ENCODE results near the gene MAML3.

MAML3 gene

GRCh38 chr4:140089216-140089615 lies 64.8 kb downstream of the MAML3 start:
- TF ChIP-seq PAX5 (IDR thresholded peaks at IDR 0.05; ENCODE audit: insufficient read depth, low read length, severe bottlenecking) (no peak), POU2F2 (IDR thresholded peaks at IDR 0.05; ENCODE audit: low read depth, low read length) (no peak), POLR2A (IDR thresholded peaks at IDR 0.05; ENCODE audit: low read depth, low read length) (no peak), POLR2AphosphoS5 (IDR thresholded peaks at IDR 0.05; ENCODE audit: low read depth, low read length) (no peak), TAF1 (IDR thresholded peaks at IDR 0.05; ENCODE audit: low read depth, low read length) (no peak), SPI1 (IDR thresholded peaks at IDR 0.05; ENCODE audit: low read depth, low read length) (no peak)
- FAIRE-seq (no peak), DNase-seq (ENCODE audit: insufficient read length, low spot score) (no peak)

GRCh38 chr4:140088323-140088967 lies 65.5 kb downstream of the MAML3 start:
- TF ChIP-seq PAX5 (IDR thresholded peaks at IDR 0.05; ENCODE audit: insufficient read depth, low read length, severe bottlenecking): no peak
- TF ChIP-seq POLR2A (IDR thresholded peaks at IDR 0.05; ENCODE audit: low read depth, low read length): no peak
- TF ChIP-seq TAF1 (IDR thresholded peaks at IDR 0.05; ENCODE audit: low read depth, low read length): no peak
- no peak for TF ChIP-seq SPI1 (IDR thresholded peaks at IDR 0.05; ENCODE audit: low read depth, low read length)
- TF ChIP-seq POLR2AphosphoS5 (IDR thresholded peaks at IDR 0.05; ENCODE audit: low read depth, low read length): no peak
- no peak for TF ChIP-seq POU2F2 (IDR thresholded peaks at IDR 0.05; ENCODE audit: low read depth, low read length)
- DNase-seq (ENCODE audit: insufficient read length, low spot score) (no peak), FAIRE-seq (no peak)

GRCh38 chr4:140085881-140086280 lies 68.1 kb downstream of the MAML3 start:
- FAIRE-seq: no peak
- TF ChIP-seq POLR2A (IDR thresholded peaks at IDR 0.05; ENCODE audit: low read depth, low read length) (no peak), PAX5 (IDR thresholded peaks at IDR 0.05; ENCODE audit: insufficient read depth, low read length, severe bottlenecking) (no peak), SPI1 (IDR thresholded peaks at IDR 0.05; ENCODE audit: low read depth, low read length) (no peak), POU2F2 (IDR thresholded peaks at IDR 0.05; ENCODE audit: low read depth, low read length) (no peak), TAF1 (IDR thresholded peaks at IDR 0.05; ENCODE audit: low read depth, low read length) (no peak), POLR2AphosphoS5 (IDR thresholded peaks at IDR 0.05; ENCODE audit: low read depth, low read length) (no peak)
- no peak for DNase-seq (ENCODE audit: insufficient read length, low spot score)

- no peak for TF ChIP-seq PAX5 (IDR thresholded peaks at IDR 0.05; ENCODE audit: insufficient read depth, low read length, severe bottlenecking)
- no peak for TF ChIP-seq TAF1 (IDR thresholded peaks at IDR 0.05; ENCODE audit: low read depth, low read length)
- TF ChIP-seq POU2F2 (IDR thresholded peaks at IDR 0.05; ENCODE audit: low read depth, low read length): no peak
- TF ChIP-seq SPI1 (IDR thresholded peaks at IDR 0.05; ENCODE audit: low read depth, low read length): no peak
- no peak for TF ChIP-seq POLR2A (IDR thresholded peaks at IDR 0.05; ENCODE audit: low read depth, low read length)
- TF ChIP-seq POLR2AphosphoS5 (IDR thresholded peaks at IDR 0.05; ENCODE audit: low read depth, low read length): no peak
- DNase-seq (ENCODE audit: insufficient read length, low spot score): no peak
- FAIRE-seq: no peak
Observed at GRCh38 chr4:140085062-140085622, 68.8 kb downstream of the MAML3 start.

- no peak for TF ChIP-seq POLR2AphosphoS5 (IDR thresholded peaks at IDR 0.05; ENCODE audit: low read depth, low read length)
- no peak for TF ChIP-seq PAX5 (IDR thresholded peaks at IDR 0.05; ENCODE audit: insufficient read depth, low read length, severe bottlenecking)
- TF ChIP-seq POLR2A (IDR thresholded peaks at IDR 0.05; ENCODE audit: low read depth, low read length): no peak
- no peak for TF ChIP-seq TAF1 (IDR thresholded peaks at IDR 0.05; ENCODE audit: low read depth, low read length)
- TF ChIP-seq POU2F2 (IDR thresholded peaks at IDR 0.05; ENCODE audit: low read depth, low read length): no peak
- TF ChIP-seq SPI1 (IDR thresholded peaks at IDR 0.05; ENCODE audit: low read depth, low read length): no peak
Observed at GRCh38 chr4:140084385-140084784, 69.6 kb downstream of the MAML3 start.

GRCh38 chr4:140082391-140082755 lies 71.6 kb downstream of the MAML3 start:
- FAIRE-seq: no peak
- no peak for DNase-seq (ENCODE audit: insufficient read length, low spot score)
- TF ChIP-seq TAF1 (IDR thresholded peaks at IDR 0.05; ENCODE audit: low read depth, low read length): no peak
- TF ChIP-seq PAX5 (IDR thresholded peaks at IDR 0.05; ENCODE audit: insufficient read depth, low read length, severe bottlenecking): no peak
- no peak for TF ChIP-seq POLR2AphosphoS5 (IDR thresholded peaks at IDR 0.05; ENCODE audit: low read depth, low read length)
- TF ChIP-seq POLR2A (IDR thresholded peaks at IDR 0.05; ENCODE audit: low read depth, low read length): no peak
- no peak for TF ChIP-seq POU2F2 (IDR thresholded peaks at IDR 0.05; ENCODE audit: low read depth, low read length)
- no peak for TF ChIP-seq SPI1 (IDR thresholded peaks at IDR 0.05; ENCODE audit: low read depth, low read length)

More at GRCh38 chr4:140084385-140084784, 69.6 kb downstream of the MAML3 start:
- FAIRE-seq (no peak), DNase-seq (ENCODE audit: insufficient read length, low spot score) (no peak)

- FAIRE-seq (no peak), DNase-seq (ENCODE audit: insufficient read length, low spot score) (no peak)
- no peak for TF ChIP-seq POU2F2 (IDR thresholded peaks at IDR 0.05; ENCODE audit: low read depth, low read length)
- TF ChIP-seq PAX5 (IDR thresholded peaks at IDR 0.05; ENCODE audit: insufficient read depth, low read length, severe bottlenecking): no peak
- no peak for TF ChIP-seq TAF1 (IDR thresholded peaks at IDR 0.05; ENCODE audit: low read depth, low read length)
- TF ChIP-seq SPI1 (IDR thresholded peaks at IDR 0.05; ENCODE audit: low read depth, low read length): no peak
- no peak for TF ChIP-seq POLR2A (IDR thresholded peaks at IDR 0.05; ENCODE audit: low read depth, low read length)
- no peak for TF ChIP-seq POLR2AphosphoS5 (IDR thresholded peaks at IDR 0.05; ENCODE audit: low read depth, low read length)
Observed at GRCh38 chr4:140081641-140082390, 72.2 kb downstream of the MAML3 start.

GRCh38 chr4:140080883-140081282 lies 73.1 kb downstream of the MAML3 start:
- TF ChIP-seq TAF1 (IDR thresholded peaks at IDR 0.05; ENCODE audit: low read depth, low read length) (no peak), SPI1 (IDR thresholded peaks at IDR 0.05; ENCODE audit: low read depth, low read length) (no peak), POU2F2 (IDR thresholded peaks at IDR 0.05; ENCODE audit: low read depth, low read length) (no peak), PAX5 (IDR thresholded peaks at IDR 0.05; ENCODE audit: insufficient read depth, low read length, severe bottlenecking) (no peak), POLR2A (IDR thresholded peaks at IDR 0.05; ENCODE audit: low read depth, low read length) (no peak), POLR2AphosphoS5 (IDR thresholded peaks at IDR 0.05; ENCODE audit: low read depth, low read length) (no peak)
- FAIRE-seq: no peak
- DNase-seq (ENCODE audit: insufficient read length, low spot score): no peak

GRCh38 chr4:140078366-140078765 lies 75.6 kb downstream of the MAML3 start:
- TF ChIP-seq POLR2AphosphoS5 (IDR thresholded peaks at IDR 0.05; ENCODE audit: low read depth, low read length) (no peak), POU2F2 (IDR thresholded peaks at IDR 0.05; ENCODE audit: low read depth, low read length) (no peak), PAX5 (IDR thresholded peaks at IDR 0.05; ENCODE audit: insufficient read depth, low read length, severe bottlenecking) (no peak), SPI1 (IDR thresholded peaks at IDR 0.05; ENCODE audit: low read depth, low read length) (no peak), POLR2A (IDR thresholded peaks at IDR 0.05; ENCODE audit: low read depth, low read length) (no peak), TAF1 (IDR thresholded peaks at IDR 0.05; ENCODE audit: low read depth, low read length) (no peak)
- FAIRE-seq (no peak), DNase-seq (ENCODE audit: insufficient read length, low spot score) (no peak)

Data from GM12891 (cell line).